ENCODE data around the gene VTI1A. TPM values are rescaled to one million over a fixed set of nuclear protein-coding genes. Genes with fewer than 3 reads are reported as not detected.
A peak's percentile ranks its signal among the peaks of the same experiment; 100 is the strongest.

VTI1A gene
- polyA plus RNA-seq, 2 of the 4 experiments (the other 2 are of a cell fraction) = 17.0 to 25.3 TPM

DNA sequence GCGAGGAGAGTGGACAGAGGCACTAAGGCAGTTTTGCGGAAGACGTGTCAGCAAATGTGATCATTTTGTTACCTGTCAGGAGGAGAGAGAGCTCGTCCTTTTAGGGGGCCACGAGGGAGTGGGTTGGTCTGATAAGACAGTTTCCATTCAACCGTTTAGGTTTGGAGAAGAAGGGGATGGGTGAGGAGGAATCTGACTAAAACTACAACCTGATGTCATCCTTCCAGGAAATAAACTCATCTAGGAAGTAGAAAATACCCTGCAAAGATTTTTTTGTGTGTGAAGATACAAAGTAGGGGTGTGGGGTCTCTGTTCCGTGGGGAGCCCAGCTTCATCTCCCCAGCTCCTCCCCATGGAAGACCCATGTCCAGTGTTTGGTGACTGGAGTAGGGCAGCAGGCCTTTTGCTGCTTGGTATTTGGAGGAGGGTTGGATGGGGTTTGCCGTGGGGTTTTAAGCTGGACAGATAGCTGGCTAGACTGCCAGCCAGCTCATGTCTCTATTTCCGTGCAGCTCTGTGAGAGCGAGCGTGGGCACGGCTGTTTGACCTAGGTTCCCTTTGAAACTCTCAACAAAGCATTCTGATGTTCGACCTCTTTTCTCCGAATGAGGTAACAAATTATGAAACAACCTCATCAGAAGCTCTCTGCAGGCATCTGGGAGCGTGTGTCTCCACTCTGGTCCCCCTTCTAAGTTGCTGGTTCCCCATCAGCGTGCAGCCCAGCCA, 367.0 kb downstream of the VTI1A start:
- POLR2A ChIA-PET = no interaction called here
- Histone ChIP-seq H3K4me3 (no peak overlapping the region), H3K4me1 (peaks cover 31% of the 10 kb centered on the region), H3K4me2 (no peak overlapping the region), H3K9me3 (peaks cover 11% of the 10 kb centered on the region), H3K27ac (peak overlapping the region; percentile 84 to 88; a peak in 5 of 6 replicates)
- ATAC-seq (no peak), DNase-seq (ENCODE audit: low read depth in 1 of 2, low spot score in 1 of 2) (no peak), FAIRE-seq (no peak)
- 93% methylated on average over 16 of the region's 16 CpGs for WGBS (ENCODE audit: missing lambda C conversion rate)
- CTCF ChIA-PET = interaction anchor here (0.6 to 1.0 kb wide), 2 partner anchors 93 to 342 kb away, joined by 3 read pairs; no protein-coding TSS in a partner anchor
- no peak for TF ChIP-seq RNF2 (IDR thresholded peaks at IDR 0.05; ENCODE audit: borderline replicate concordance, low read depth)
- no peak for TF ChIP-seq ZC3H11A (IDR thresholded peaks at IDR 0.05)
- no peak for TF ChIP-seq BHLHE40 (IDR thresholded peaks at IDR 0.05; ENCODE audit: low read depth, low read length)
- no peak for TF ChIP-seq TFCP2L1 (CRISPR knock-in tag; IDR thresholded peaks at IDR 0.05)
- TF ChIP-seq, protein P1, sequence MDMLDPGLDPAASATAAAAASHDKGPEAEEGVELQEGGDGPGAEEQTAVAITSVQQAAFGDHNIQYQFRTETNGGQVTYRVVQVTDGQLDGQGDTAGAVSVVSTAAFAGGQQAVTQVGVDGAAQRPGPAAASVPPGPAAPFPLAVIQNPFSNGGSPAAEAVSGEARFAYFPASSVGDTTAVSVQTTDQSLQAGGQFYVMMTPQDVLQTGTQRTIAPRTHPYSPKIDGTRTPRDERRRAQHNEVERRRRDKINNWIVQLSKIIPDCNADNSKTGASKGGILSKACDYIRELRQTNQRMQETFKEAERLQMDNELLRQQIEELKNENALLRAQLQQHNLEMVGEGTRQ (IDR thresholded peaks at IDR 0.05) = no peak
- no peak for TF ChIP-seq ESRRA (IDR thresholded peaks at IDR 0.05; ENCODE audit: borderline replicate concordance, low read length)
- no peak for TF ChIP-seq KDM1A (IDR thresholded peaks at IDR 0.05; ENCODE audit: low read depth)
- TF ChIP-seq ZFP36 (IDR thresholded peaks at IDR 0.05; ENCODE audit: borderline replicate concordance, partially characterized antibody) = no peak
- no peak for TF ChIP-seq MYC (IDR thresholded peaks at IDR 0.05; ENCODE audit: borderline replicate concordance, low read length)
- no peak for TF ChIP-seq FOXS1 (CRISPR knock-in tag; IDR thresholded peaks at IDR 0.05)
- no peak for TF ChIP-seq MAZ (IDR thresholded peaks at IDR 0.05; ENCODE audit: borderline replicate concordance, low read depth, low read length)
- no peak for TF ChIP-seq NR3C1 (IDR thresholded peaks at IDR 0.05)
- TF ChIP-seq NPAS2 (CRISPR knock-in tag; IDR thresholded peaks at IDR 0.05; ENCODE audit: borderline replicate concordance) = no peak

GRCh38 chr10:112815269-112816032, 368.4 kb downstream of the VTI1A start:
- WGBS (ENCODE audit: missing lambda C conversion rate) = 49% methylated on average over 16 of the region's 16 CpGs
- CTCF ChIA-PET = no interaction called here
- peak overlapping the region; percentile 54 for H3K4me2 ChIP-seq

DNA sequence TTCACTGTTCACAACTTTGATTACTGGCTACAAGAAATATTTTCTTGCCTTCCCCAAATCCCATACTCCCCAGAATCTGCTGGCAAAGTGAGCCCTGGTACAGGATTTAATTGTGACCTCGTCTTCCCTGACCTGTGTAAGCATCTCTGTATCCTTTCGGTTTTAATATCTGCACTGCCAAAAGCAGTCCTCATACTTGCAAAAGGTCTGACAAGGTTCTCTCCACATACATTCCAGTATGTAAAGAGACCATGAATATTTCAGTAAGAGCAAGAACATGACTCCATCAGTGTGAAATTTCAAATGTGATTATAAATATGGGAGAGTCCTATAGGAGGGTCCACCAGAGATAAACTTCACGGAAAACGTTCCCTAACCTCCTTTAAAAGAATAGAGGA, 369.0 kb downstream of the VTI1A start:
- ChIA-PET POLR2A (no interaction called here), CTCF (no interaction called here)
- no peak for DNase-seq (ENCODE audit: low read depth in 1 of 2, low spot score in 1 of 2)
- 82% methylated on average over 4 of the region's 4 CpGs for WGBS (ENCODE audit: missing lambda C conversion rate)
- ATAC-seq = no peak
- TF ChIP-seq, protein P1 (IDR thresholded peaks at IDR 0.05) = no peak
- no peak for TF ChIP-seq KDM5A (IDR thresholded peaks at IDR 0.05)
- TF ChIP-seq JUN (IDR thresholded peaks at IDR 0.05) = no peak
- no peak for TF ChIP-seq POLR2A (IDR thresholded peaks at IDR 0.05; ENCODE audit: low read length)
- TF ChIP-seq CEBPB (IDR thresholded peaks at IDR 0.05) = no peak
- no peak for TF ChIP-seq RNF2 (IDR thresholded peaks at IDR 0.05; ENCODE audit: borderline replicate concordance, low read depth)
- Histone ChIP-seq H3K27ac (peak overlapping the region; percentile 11 to 88; a peak in 5 of 6 replicates), H3K4me2 (peak overlapping the region; percentile 54), H3K4me1 (peaks cover 31% of the 10 kb centered on the region), H3K4me3 (no peak overlapping the region), H3K9me3 (peaks cover 2% of the 10 kb centered on the region)
- FAIRE-seq = no peak

More at GRCh38 chr10:112815269-112816032, 368.4 kb downstream of the VTI1A start:
- TF ChIP-seq CEBPB (IDR thresholded peaks at IDR 0.05) = peak in 1 of 2 experiments; percentile 21; a peak in 1 of 4 replicates
- TF ChIP-seq FOSL2 (IDR thresholded peaks at IDR 0.05) = no peak
- peak; percentile 20; the same call in 1 of the 2 replicates for TF ChIP-seq FOSL2 (CRISPR knock-in tag; IDR thresholded peaks at IDR 0.05)
- TF ChIP-seq, protein P2, sequence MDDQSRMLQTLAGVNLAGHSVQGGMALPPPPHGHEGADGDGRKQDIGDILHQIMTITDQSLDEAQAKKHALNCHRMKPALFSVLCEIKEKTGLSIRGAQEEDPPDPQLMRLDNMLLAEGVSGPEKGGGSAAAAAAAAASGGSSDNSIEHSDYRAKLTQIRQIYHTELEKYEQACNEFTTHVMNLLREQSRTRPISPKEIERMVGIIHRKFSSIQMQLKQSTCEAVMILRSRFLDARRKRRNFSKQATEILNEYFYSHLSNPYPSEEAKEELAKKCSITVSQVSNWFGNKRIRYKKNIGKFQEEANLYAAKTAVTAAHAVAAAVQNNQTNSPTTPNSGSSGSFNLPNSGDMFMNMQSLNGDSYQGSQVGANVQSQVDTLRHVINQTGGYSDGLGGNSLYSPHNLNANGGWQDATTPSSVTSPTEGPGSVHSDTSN (IDR thresholded peaks at IDR 0.05) = no peak
- Histone ChIP-seq H3K4me3 (no peak overlapping the region), H3K9me3 (peaks cover 8% of the 10 kb centered on the region), H3K27ac (peak overlapping the region; percentile 11 to 88; a peak in 5 of 6 replicates), H3K4me1 (peaks cover 31% of the 10 kb centered on the region)
- POLR2A ChIA-PET = no interaction called here
- DNase-seq (ENCODE audit: low read depth in 1 of 2, low spot score in 1 of 2) (peak in 1 of 2 experiments; percentile 13), ATAC-seq (no peak), FAIRE-seq (no peak)

Data from A549 (cell line).